HG02610 (cell line): ENCODE measurements around the gene FOXN3.
"Not testable (repeated sequence)": the region's sequence is repeated elsewhere in the genome, so short reads cannot be mapped to it uniquely, and the experiment has no call there.

ENCODE experiments used
- ATAC-seq: cut with Tn5 transposase; IDR thresholded peaks from one replicate; pipeline ENCODE4 v1.9.1; 2021; ENCODE audit warnings: mild to moderate bottlenecking, moderate library complexity; ENCODE audit not compliant: unreplicated experiment

FOXN3 gene

DNA sequence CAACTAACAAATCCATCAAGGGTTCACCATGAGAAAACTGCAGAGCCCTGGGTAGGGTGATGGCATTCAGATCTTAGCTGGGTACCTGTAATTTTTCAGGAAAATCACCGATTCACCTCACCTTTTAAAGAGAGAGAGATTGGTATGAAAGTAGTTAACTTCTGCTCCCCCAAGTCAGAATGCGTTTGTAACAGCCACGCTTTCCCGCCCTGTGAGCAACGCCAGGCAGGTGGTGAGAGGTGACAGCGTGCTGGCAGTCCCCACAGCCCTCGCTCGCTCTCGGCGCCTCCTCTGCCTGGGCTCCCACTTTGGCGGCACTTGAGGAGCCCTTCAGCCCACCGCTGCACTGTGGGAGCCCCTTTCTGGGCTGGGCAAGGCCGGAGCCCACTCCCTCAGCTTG is 305.8 kb downstream of the FOXN3 start:
- ATAC-seq, result not testable (repeated sequence)

- no peak for ATAC-seq
Measured at GRCh38 chr14:89110110-89110509, 306.9 kb downstream of the FOXN3 start.

DNA sequence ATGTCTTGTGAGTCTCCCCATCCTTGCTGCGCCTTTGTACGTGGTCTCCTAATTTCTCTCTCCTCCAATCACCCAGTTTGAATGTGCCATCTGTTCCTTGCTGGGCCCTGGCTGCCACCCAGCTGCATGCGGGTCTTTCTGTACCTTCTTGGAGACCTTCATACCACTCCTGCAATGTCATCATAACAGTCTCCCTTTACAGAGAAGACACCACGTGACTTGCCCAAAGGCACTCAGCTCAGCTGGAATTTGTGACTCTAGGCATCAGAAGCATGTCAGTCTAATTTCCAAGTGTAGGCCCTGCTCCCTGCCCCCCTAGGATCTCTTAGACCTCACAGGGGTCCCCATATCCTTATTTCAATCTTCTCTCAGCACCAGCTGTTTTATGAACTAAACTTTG is 308.4 kb downstream of the FOXN3 start:
- ATAC-seq, result no peak

DNA sequence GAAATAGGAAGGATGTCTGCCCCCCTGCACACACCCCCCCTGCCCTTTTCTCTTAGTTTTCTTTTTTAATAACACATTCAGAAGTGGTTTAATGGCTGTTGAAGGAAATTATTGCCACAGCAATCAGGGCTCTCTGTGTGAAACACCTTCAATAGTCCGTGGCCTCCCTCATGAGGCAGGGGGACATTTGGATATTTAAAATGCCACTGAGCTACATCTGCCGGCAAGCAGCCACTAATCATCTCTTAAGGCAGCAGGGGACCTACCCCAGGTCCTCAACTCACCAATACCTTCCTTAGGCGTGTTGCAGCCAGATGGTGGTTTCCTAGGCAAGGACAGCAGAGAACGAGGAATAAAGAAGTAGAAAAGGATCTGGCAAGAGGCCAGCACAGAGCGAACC is 309.4 kb downstream of the FOXN3 start:
- no peak for ATAC-seq
